ENCODE measurements around the gene NR4A3.

DNA sequence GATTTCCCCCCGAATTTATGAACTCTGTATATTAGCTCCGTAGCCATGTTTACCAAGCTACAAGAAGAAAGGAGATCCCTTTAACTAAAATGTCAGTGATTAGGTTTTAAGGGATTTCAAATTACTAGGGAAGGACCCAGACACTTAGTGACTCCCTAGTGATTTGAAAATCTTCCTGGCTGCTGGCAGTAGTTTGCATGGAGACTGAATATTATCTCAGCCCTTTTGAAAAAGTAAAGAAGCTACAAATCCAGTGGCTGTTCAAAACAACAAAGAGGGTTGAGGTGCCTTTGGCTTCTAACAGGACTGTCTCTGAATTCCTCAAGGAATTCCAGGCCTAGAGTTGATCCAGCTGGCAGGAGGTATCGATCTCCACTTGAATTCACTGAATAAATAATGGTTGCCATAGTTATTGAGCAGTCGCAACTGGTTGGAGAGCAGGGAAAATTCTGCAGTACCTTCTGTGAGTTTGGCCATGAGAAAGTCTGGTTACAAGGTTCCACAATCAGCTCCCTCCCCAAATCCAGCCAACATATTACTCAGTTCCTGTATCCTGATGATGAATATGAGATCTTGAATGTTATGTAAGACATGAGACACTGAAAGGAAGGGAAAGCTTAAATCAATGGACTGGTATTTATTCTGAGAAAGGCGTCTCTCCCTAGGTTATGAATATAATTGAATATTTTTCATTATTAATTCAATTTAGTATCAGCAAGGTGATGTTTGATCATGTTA lies 37.7 kb downstream of the NR4A3 start:
- TF ChIP-seq, protein P1, sequence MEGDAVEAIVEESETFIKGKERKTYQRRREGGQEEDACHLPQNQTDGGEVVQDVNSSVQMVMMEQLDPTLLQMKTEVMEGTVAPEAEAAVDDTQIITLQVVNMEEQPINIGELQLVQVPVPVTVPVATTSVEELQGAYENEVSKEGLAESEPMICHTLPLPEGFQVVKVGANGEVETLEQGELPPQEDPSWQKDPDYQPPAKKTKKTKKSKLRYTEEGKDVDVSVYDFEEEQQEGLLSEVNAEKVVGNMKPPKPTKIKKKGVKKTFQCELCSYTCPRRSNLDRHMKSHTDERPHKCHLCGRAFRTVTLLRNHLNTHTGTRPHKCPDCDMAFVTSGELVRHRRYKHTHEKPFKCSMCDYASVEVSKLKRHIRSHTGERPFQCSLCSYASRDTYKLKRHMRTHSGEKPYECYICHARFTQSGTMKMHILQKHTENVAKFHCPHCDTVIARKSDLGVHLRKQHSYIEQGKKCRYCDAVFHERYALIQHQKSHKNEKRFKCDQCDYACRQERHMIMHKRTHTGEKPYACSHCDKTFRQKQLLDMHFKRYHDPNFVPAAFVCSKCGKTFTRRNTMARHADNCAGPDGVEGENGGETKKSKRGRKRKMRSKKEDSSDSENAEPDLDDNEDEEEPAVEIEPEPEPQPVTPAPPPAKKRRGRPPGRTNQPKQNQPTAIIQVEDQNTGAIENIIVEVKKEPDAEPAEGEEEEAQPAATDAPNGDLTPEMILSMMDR (IDR thresholded peaks at IDR 0.05 in 2 of 3, conservative IDR thresholded peaks at IDR 0.05 in 1 of 3; ENCODE audit: control insufficient read depth in 2 of 3, extremely low read depth in 1 of 3, insufficient read depth in 1 of 3, low read depth in 3 of 3, low read length in 3 of 3) = no peak
- no peak for TF ChIP-seq ZNF384 (IDR thresholded peaks at IDR 0.05; ENCODE audit: borderline replicate concordance, low read depth, low read length)
- TF ChIP-seq CREM (IDR thresholded peaks at IDR 0.05; ENCODE audit: low read depth) = no peak
- TF ChIP-seq EP300 (IDR thresholded peaks at IDR 0.05; ENCODE audit: borderline replicate concordance in 1 of 2, control insufficient read depth in 1 of 2, low read depth in 2 of 2, low read length in 2 of 2) = no peak
- no peak for TF ChIP-seq SMC3 (IDR thresholded peaks at IDR 0.05; ENCODE audit: borderline replicate concordance, low read length)

Measured in GM12878 (cell line).